ENCODE results near the gene PARD3B. TPM values are rescaled to one million over a fixed set of nuclear protein-coding genes. Genes with fewer than 3 reads are reported as not detected.

PARD3B gene
- total RNA-seq, 1 experiment from 2014 or later: 3.9 TPM

- H3K9me2 ChIP-seq (replicated peaks; ENCODE audit: low read length): no peaks in the 10 kb centered on the region
- intact Hi-C loops (cut with micrococcal nuclease): no loop called here
- no peaks in the 10 kb centered on the region for H3K9me3 ChIP-seq (ENCODE audit: low read length)
- H3K79me2 ChIP-seq (ENCODE audit: low read length): no peaks in the 10 kb centered on the region
- H2AFZ ChIP-seq (ENCODE audit: low read length): no peak overlapping the region
- DNase-seq (no peak), ATAC-seq (no peak)
- CTCF ChIA-PET: no interaction called here
- no peak overlapping the region for H3K4me3 ChIP-seq (ENCODE audit: low read length)
- no TSS peak for BruUV-seq (replicated peaks)
- TF ChIP-seq CTCF (conservative IDR thresholded peaks at IDR 0.05; ENCODE audit: low read depth, low read length): no peak
- no peak for TF ChIP-seq EZH2phosphoT487 (IDR thresholded peaks at IDR 0.05; ENCODE audit: borderline replicate concordance, low read length)
- TF ChIP-seq EZH2 (IDR thresholded peaks at IDR 0.05; ENCODE audit: low read length, unreplicated experiment): no peak
- no peak overlapping the region for H3K27ac ChIP-seq (ENCODE audit: low read length)
- no peaks in the 10 kb centered on the region for H4K20me1 ChIP-seq (ENCODE audit: low read length)
- H3K36me3 ChIP-seq (ENCODE audit: low read depth, low read length): no peaks in the 10 kb centered on the region
- no peaks in the 10 kb centered on the region for H3F3A ChIP-seq (ENCODE audit: low read length, unreplicated experiment)
- no peak overlapping the region for H3K4me2 ChIP-seq (ENCODE audit: low read length)
- POLR2A ChIA-PET (ENCODE audit: unreplicated experiment): no interaction called here
- H3K27me3 ChIP-seq (ENCODE audit: low read length): no peaks in the 10 kb centered on the region
- no peaks in the 10 kb centered on the region for H3K4me1 ChIP-seq (ENCODE audit: insufficient read depth, low read length)
- no peak overlapping the region for H3K9ac ChIP-seq (ENCODE audit: low read length)
Observed at GRCh38 chr2:205091411-205091810, 546.1 kb downstream of the PARD3B start.

GRCh38 chr2:205094031-205094430, 548.8 kb downstream of the PARD3B start:
- H3K4me1 ChIP-seq (ENCODE audit: insufficient read depth, low read length): no peaks in the 10 kb centered on the region
- H3F3A ChIP-seq (ENCODE audit: low read length, unreplicated experiment): no peaks in the 10 kb centered on the region
- H3K9me2 ChIP-seq (replicated peaks; ENCODE audit: low read length): no peaks in the 10 kb centered on the region
- no peak for DNase-seq
- CTCF ChIA-PET: no interaction called here
- H3K36me3 ChIP-seq (ENCODE audit: low read depth, low read length): no peaks in the 10 kb centered on the region
- intact Hi-C loops (cut with micrococcal nuclease): no loop called here
- no peak for TF ChIP-seq EZH2 (IDR thresholded peaks at IDR 0.05; ENCODE audit: low read length, unreplicated experiment)
- no peak for TF ChIP-seq CTCF (conservative IDR thresholded peaks at IDR 0.05; ENCODE audit: low read depth, low read length)
- no peak for TF ChIP-seq EZH2phosphoT487 (IDR thresholded peaks at IDR 0.05; ENCODE audit: borderline replicate concordance, low read length)
- H3K4me3 ChIP-seq (ENCODE audit: low read length): no peak overlapping the region
- H3K4me2 ChIP-seq (ENCODE audit: low read length): no peak overlapping the region
- H3K27me3 ChIP-seq (ENCODE audit: low read length): no peaks in the 10 kb centered on the region
- no peaks in the 10 kb centered on the region for H4K20me1 ChIP-seq (ENCODE audit: low read length)
- POLR2A ChIA-PET (ENCODE audit: unreplicated experiment): interaction anchor here (0.6 kb wide), 1 partner anchor 230 kb away, joined by 3 read pairs; no protein-coding TSS in a partner anchor
- H3K79me2 ChIP-seq (ENCODE audit: low read length): no peaks in the 10 kb centered on the region
- no peak overlapping the region for H3K27ac ChIP-seq (ENCODE audit: low read length)
- no peaks in the 10 kb centered on the region for H3K9me3 ChIP-seq (ENCODE audit: low read length)
- no peak overlapping the region for H2AFZ ChIP-seq (ENCODE audit: low read length)
- no peak for ATAC-seq
- no peak overlapping the region for H3K9ac ChIP-seq (ENCODE audit: low read length)
- no TSS peak for BruUV-seq (replicated peaks)

- H3K36me3 ChIP-seq (ENCODE audit: low read depth, low read length): no peaks in the 10 kb centered on the region
- H3F3A ChIP-seq (ENCODE audit: low read length, unreplicated experiment): no peaks in the 10 kb centered on the region
- TF ChIP-seq CTCF (conservative IDR thresholded peaks at IDR 0.05; ENCODE audit: low read depth, low read length) (no peak), EZH2 (IDR thresholded peaks at IDR 0.05; ENCODE audit: low read length, unreplicated experiment) (no peak), EZH2phosphoT487 (IDR thresholded peaks at IDR 0.05; ENCODE audit: borderline replicate concordance, low read length) (no peak)
- H3K9me2 ChIP-seq (replicated peaks; ENCODE audit: low read length): no peaks in the 10 kb centered on the region
- H2AFZ ChIP-seq (ENCODE audit: low read length): no peak overlapping the region
- no TSS peak for BruUV-seq (replicated peaks)
- no peaks in the 10 kb centered on the region for H3K4me1 ChIP-seq (ENCODE audit: insufficient read depth, low read length)
- no peak overlapping the region for H3K4me3 ChIP-seq (ENCODE audit: low read length)
- DNase-seq (no peak), ATAC-seq (no peak)
- POLR2A ChIA-PET (ENCODE audit: unreplicated experiment): no interaction called here
- H3K9ac ChIP-seq (ENCODE audit: low read length): no peak overlapping the region
- no peaks in the 10 kb centered on the region for H3K79me2 ChIP-seq (ENCODE audit: low read length)
- CTCF ChIA-PET: no interaction called here
- H3K4me2 ChIP-seq (ENCODE audit: low read length): no peak overlapping the region
- no peak overlapping the region for H3K27ac ChIP-seq (ENCODE audit: low read length)
- intact Hi-C loops (cut with micrococcal nuclease): no loop called here
- H3K9me3 ChIP-seq (ENCODE audit: low read length): no peaks in the 10 kb centered on the region
- no peaks in the 10 kb centered on the region for H3K27me3 ChIP-seq (ENCODE audit: low read length)
- 0 out of 2 replicates have a peak, but pooled peaks cover 3% of the 10 kb centered on the region for H4K20me1 ChIP-seq (ENCODE audit: low read length)
Observed at GRCh38 chr2:205103699-205104098, 558.4 kb downstream of the PARD3B start.

All from PC-3 (cell line).